Dermis blood vessel endothelial cell (primary cell): ENCODE measurements around the gene GABRG3. TPM values are rescaled to one million over a fixed set of nuclear protein-coding genes. Genes with fewer than 3 reads are reported as not detected.
"Not testable (repeated sequence)": the region's sequence is repeated elsewhere in the genome, so short reads cannot be mapped to it uniquely, and the experiment has no call there.

ENCODE experiments used
- DNase-seq: peaks from one replicate; pipeline ENCODE4 v3.0.0; 2010
- total RNA-seq: library from RNA; depleted of rRNA; stranded (reverse); fragments of >200 nt; gene quantifications from 2 replicates; pipeline ENCODE4 v1.2.3, GENCODE V29; 2014

The GABRG3 gene
- total RNA-seq, 1 donor from 2014 or later = not detected

DNA sequence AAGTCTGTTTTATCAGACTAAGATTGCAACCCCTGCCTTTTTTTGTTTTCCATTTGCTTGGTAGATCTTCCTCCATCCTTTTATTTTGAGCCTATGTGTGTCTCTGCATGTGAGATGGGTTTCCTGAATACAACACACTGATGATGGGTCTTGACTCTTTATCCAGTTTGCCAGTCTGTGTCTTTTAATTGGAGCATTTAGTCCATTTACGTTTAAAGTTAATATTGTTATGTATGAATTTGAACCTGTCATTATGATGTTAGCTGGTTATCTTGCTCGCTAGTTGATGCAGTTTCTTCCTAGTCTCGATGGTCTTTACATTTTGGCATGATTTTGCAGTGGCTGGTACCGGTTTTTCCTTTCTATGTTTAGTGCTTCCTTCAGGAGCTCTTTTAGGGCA is 220.5 kb downstream of the GABRG3 start:
- not testable (repeated sequence) for DNase-seq

DNA sequence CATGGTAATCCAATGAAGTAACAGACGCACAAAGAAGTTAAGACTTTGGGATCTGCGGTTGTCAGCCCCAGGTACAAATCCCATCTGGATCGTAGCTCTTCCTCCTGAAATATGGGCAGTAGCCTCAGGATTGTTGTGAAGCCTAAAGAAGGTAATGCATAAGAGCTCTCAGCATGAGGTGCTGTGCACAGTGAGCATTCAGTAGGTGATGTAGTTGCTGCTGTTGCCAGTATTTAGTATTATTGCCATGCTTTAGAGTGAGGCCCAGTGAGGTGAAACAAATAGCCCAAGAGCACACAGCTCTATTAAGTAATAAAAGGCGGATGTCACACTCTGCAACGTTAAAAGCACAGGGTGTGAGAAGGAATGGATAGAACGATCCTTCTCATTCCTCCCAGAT is 225.7 kb downstream of the GABRG3 start:
- no peak for DNase-seq

DNA sequence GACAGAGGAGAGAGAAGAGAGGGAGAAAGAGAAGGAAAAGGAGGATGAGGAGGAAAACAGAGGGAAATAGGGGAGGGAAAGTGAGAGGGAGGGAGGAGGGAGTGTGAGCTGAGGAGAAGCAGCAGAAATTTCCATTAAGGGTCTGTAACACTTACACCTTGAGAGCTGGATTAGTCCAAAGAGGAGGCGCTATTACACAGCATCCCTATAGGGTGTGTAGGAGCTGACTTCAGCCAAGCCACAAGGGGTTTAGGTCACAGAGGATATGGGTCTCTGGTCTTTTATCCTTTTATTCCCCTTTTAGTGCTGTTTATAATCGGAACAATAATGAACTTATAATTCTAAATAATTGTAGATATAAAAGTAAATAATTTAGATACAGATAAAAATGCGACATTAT is 230.4 kb downstream of the GABRG3 start:
- no peak for DNase-seq

DNA sequence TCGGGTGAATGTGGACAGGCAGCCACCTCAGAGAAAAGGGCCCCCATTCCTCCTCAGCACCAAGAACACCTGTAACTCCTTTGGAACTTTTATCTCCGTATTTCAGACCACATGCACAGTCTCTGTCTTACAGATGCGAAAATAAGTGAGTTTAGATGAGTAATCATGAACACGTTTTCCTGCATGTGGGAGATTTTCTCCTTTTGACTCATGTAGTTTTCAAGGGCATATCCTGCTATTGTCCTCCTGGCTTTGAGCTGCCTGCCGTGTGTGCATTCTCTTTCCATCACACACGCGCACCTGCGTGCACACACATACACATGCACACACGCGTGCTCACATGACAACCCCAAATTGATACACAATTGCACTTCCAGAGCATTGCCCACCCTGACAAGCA is 239.2 kb downstream of the GABRG3 start:
- no peak for DNase-seq

DNA sequence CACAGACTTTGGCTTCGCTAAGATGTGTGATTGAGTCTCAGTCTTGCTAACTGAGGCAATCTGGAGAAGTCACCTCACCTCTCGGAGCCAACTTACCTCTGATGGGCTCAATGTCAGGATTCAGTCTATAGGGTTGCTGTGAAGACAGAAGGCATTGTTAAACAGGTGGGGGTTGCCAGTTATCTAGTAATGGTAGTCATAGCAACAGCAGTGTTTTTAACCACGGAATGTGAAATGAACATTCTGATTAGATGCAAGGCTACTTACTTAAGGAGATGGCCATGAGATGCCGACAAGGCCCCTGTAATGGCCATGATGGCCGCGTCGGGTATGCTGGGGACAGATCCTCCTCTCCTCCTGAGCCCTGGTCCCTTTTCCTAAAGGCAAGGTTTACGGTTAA is 243.1 kb downstream of the GABRG3 start:
- DNase-seq = no peak

- DNase-seq = no peak
Observed at GRCh38 chr15:27214961-27215360, 244.0 kb downstream of the GABRG3 start.

DNA sequence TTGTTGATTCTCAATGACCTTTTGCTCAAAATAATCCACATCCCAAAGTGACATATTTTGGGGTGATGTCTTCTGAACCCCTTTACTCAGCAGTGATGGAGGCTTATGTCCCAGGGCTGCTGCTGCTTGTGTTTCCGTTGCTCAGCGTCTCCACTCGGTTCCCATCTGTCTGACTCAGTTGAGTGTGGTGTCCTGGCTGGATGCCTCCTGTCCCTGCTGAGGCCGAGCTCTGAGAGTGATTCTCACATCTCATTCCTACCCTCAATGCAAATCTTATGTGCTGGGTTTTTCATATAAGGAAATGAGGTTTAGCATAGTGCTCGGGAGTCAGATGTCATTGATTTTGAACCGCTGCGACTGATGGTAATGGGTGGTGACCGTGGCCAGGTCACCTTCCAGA is 247.4 kb downstream of the GABRG3 start:
- no peak for DNase-seq

DNA sequence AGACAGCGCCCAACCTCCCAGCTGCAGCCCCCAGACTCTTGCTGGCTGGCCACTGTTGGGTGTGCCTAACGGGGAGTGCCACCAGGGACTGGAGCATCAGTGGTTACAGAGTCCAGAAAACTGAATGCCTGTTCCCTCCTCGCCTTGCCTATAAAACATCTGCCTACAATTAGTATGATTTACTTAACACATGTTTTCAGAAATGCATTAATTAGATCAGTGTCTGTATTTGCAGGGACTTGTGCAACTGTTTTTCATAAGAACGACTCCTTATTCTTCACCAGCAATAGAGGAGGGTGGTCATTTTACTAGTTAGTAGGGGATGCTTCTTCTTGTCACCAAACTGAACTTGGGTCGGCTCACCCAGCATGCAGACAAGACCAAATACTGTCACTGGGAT is 248.7 kb downstream of the GABRG3 start:
- DNase-seq = no peak

DNA sequence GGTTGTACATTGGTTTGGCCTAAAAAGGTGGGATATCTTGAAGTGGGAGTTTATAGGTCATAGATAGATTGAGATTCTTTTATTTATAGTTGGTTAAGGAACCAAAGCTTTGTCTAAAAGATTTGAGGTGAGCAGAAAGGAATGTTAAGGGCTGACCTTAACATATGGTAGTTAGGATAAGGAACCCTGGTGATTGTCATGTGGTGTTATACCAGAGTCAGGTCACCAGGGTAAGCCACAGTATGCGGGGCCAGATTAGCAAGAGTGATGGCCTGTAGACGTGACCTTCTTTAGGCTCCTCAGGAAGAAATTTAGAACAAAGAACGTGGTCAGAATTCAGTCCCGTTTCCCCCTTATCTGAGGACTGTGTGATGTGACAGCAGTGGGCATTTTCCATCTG is 249.2 kb downstream of the GABRG3 start:
- no peak for DNase-seq

- DNase-seq = no peak
Observed at GRCh38 chr15:27222479-27222878, 251.5 kb downstream of the GABRG3 start.

GRCh38 chr15:27223179-27223578 is 252.2 kb downstream of the GABRG3 start:
- DNase-seq = no peak

GRCh38 chr15:27231811-27232210 is 260.8 kb downstream of the GABRG3 start:
- no peak for DNase-seq

DNA sequence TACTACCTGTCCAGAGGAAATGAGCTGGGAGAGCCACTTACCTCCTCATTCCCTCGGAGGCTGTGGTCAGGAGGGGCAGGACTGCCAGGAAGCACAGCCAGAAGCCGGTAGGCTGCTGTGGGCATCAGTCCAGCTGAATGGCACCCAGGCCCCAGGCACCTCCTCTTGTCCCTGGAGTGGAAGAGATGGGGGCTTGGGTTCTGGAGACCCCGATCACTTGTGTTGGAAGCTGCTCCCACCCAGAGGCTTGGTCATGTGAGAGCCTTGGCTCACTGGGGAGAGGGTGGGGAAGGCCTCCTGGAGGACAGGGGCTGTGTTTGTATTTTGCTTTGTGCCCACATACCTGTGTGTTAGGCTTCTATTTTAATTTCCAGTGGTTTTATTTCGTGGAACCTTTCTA is 261.9 kb downstream of the GABRG3 start:
- DNase-seq = no peak

- DNase-seq = no peak
Observed at GRCh38 chr15:27234593-27234992, 263.6 kb downstream of the GABRG3 start.

DNA sequence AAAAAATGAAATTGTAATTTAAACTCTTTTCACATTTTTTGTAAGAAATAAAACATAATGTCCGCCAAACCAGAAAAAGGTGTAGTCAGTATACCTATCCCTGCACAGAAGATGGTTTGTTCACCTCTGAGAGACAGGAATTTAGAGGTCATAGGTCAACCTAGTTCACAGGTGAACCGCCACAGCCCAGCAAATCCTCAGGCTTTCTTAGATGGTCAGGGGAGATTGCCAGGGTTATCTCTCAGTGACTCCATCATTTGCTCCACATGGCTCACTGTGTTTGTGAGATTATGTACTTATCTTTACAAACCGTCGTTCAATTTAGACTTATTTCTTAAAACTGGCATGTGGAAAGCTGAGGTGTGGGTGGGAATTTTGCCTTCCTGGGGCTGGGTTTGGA is 264.2 kb downstream of the GABRG3 start:
- DNase-seq = no peak

DNA sequence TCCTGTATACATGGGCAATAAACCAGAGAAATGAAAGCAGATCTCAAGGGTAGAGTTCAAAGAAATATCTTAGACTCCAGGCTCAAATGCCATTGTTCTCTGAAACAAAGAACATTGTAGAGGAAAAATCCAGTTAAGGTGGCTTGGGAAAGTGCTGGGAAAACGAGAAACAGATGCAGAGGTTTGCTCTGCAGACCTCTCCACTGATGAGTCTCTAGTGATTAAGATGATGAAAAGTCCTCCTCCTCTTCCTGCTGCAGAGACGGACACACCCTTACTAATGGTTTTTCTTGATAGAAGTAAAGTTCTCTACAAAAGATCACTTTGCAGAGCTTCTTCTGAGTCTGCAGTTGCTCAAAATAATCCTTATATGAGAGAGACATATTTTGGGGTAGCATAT is 264.7 kb downstream of the GABRG3 start:
- no peak for DNase-seq

GRCh38 chr15:27237319-27237939 is 266.4 kb downstream of the GABRG3 start:
- DNase-seq = no peak

GRCh38 chr15:27238209-27238608 is 267.2 kb downstream of the GABRG3 start:
- no peak for DNase-seq

- no peak for DNase-seq
Observed at GRCh38 chr15:27238707-27239423, 267.9 kb downstream of the GABRG3 start.

- no peak for DNase-seq
Observed at GRCh38 chr15:27241943-27242342, 271.0 kb downstream of the GABRG3 start.

DNA sequence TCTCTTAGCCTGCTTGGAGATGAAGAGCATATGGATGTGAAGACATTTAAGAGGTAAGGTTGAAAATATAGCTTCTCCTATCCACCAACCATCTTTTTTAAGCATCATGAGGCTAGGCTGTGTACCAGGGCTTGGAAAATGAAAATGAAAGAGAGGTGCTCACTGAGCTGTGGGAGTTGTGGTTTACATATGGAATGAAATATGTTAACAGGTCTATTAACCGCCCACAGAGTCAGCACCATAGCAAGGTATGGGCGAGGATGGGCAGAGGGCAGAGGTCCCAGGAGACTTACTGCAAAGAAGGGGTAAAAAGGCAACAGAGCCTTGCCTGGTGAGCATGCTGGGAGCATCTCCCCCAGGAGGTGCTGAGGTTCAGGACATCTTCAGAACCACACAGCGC is 273.1 kb downstream of the GABRG3 start:
- DNase-seq = no peak

- DNase-seq = no peak
Observed at GRCh38 chr15:27248251-27248650, 277.3 kb downstream of the GABRG3 start.

- no peak for DNase-seq
Observed at GRCh38 chr15:27249046-27249759, 278.2 kb downstream of the GABRG3 start.

- DNase-seq = no peak
Observed at GRCh38 chr15:27249760-27250109, 278.8 kb downstream of the GABRG3 start.
